ENCODE measurements around the gene FFAR3. TPM values are rescaled to one million over a fixed set of nuclear protein-coding genes. Genes with fewer than 3 reads are reported as not detected.

FFAR3 gene
- total and polyA plus RNA-seq, 4 donors = 0.33 TPM; not detected in 3

- Histone ChIP-seq H3K9me3 (ENCODE audit: control insufficient read depth in 4 of 4, low read length in 3 of 4) (no peaks in the 10 kb centered on the region), H3K36me3 (ENCODE audit: control insufficient read depth in 4 of 4, insufficient read depth in 3 of 4, low read depth in 1 of 4, low read length in 3 of 4) (no peaks in the 10 kb centered on the region), H3K9ac (ENCODE audit: low read depth in 1 of 2, low read length in 2 of 2) (no peak overlapping the region), H3K4me3 (ENCODE audit: low read depth in 1 of 3, low read length in 3 of 3) (no peak overlapping the region), H3K27me3 (ENCODE audit: control insufficient read depth in 4 of 4, insufficient read depth in 4 of 4, low read length in 3 of 4) (no peaks in the 10 kb centered on the region), H3K27ac (ENCODE audit: low read depth in 1 of 2, low read length in 2 of 2) (no peak overlapping the region), H3K4me1 (ENCODE audit: control insufficient read depth in 4 of 4, insufficient read depth in 4 of 4, low read length in 3 of 4) (peaks cover 0 to 8% (median under 1%) of the 10 kb centered on the region in 4 donors)
- WGBS = 62% methylated on average over 5 of the region's 5 CpGs
- TF ChIP-seq REST (IDR thresholded peaks at IDR 0.05) (no peak), HNF4A (conservative IDR thresholded peaks at IDR 0.05) (no peak), FOXA1 (IDR thresholded peaks at IDR 0.05) (no peak), ATF3 (IDR thresholded peaks at IDR 0.05) (no peak), SP1 (IDR thresholded peaks at IDR 0.05) (no peak), NR2F2 (IDR thresholded peaks at IDR 0.05) (no peak), RAD21 (IDR thresholded peaks at IDR 0.05) (no peak), CTCF (IDR thresholded peaks at IDR 0.05; ENCODE audit: low read depth, low read length, missing input control) (no peak), EGR1 (IDR thresholded peaks at IDR 0.05; ENCODE audit: low read depth in 2 of 2) (no peak), GABPA (IDR thresholded peaks at IDR 0.05 in 1 of 2, conservative IDR thresholded peaks at IDR 0.05 in 1 of 2) (no peak), TAF1 (conservative IDR thresholded peaks at IDR 0.05) (no peak), HNF4G (IDR thresholded peaks at IDR 0.05) (no peak)
- DNase-seq (ENCODE audit: low spot score) = no peak
Observed at GRCh38 chr19:35360880-35361420, 2.7 kb downstream of the FFAR3 start.

GRCh38 chr19:35362261-35363000 lies 4.2 kb downstream of the FFAR3 start:
- no peak for DNase-seq (ENCODE audit: low spot score)
- WGBS = 85% methylated on average over 14 of the region's 14 CpGs
- no peak overlapping the region for H3K27ac ChIP-seq (ENCODE audit: low read depth in 1 of 2, low read length in 2 of 2)
- TF ChIP-seq RAD21 (IDR thresholded peaks at IDR 0.05) (no peak), JUND (IDR thresholded peaks at IDR 0.05) (no peak), ATF3 (IDR thresholded peaks at IDR 0.05) (no peak), CTCF (IDR thresholded peaks at IDR 0.05; ENCODE audit: low read depth, low read length, missing input control) (no peak), YY1 (IDR thresholded peaks at IDR 0.05) (no peak), EGR1 (IDR thresholded peaks at IDR 0.05; ENCODE audit: low read depth in 2 of 2) (no peak), SP1 (IDR thresholded peaks at IDR 0.05) (no peak), MAX (IDR thresholded peaks at IDR 0.05) (no peak), TAF1 (conservative IDR thresholded peaks at IDR 0.05) (no peak), HNF4A (conservative IDR thresholded peaks at IDR 0.05) (no peak), FOXA1 (IDR thresholded peaks at IDR 0.05) (no peak), GABPA (IDR thresholded peaks at IDR 0.05 in 1 of 2, conservative IDR thresholded peaks at IDR 0.05 in 1 of 2) (no peak), RXRA (IDR thresholded peaks at IDR 0.05) (no peak), REST (IDR thresholded peaks at IDR 0.05) (no peak), NR2F2 (IDR thresholded peaks at IDR 0.05) (no peak)

More at GRCh38 chr19:35362261-35363000, 4.2 kb downstream of the FFAR3 start:
- Histone ChIP-seq H3K9me3 (ENCODE audit: control insufficient read depth in 4 of 4, low read length in 3 of 4) (no peaks in the 10 kb centered on the region), H3K4me1 (ENCODE audit: control insufficient read depth in 4 of 4, insufficient read depth in 4 of 4, low read length in 3 of 4) (peaks cover 0 to 6% (median 0%) of the 10 kb centered on the region in 4 donors), H3K27me3 (ENCODE audit: control insufficient read depth in 4 of 4, insufficient read depth in 4 of 4, low read length in 3 of 4) (no peaks in the 10 kb centered on the region), H3K9ac (ENCODE audit: low read depth in 1 of 2, low read length in 2 of 2) (no peak overlapping the region), H3K36me3 (ENCODE audit: control insufficient read depth in 4 of 4, insufficient read depth in 3 of 4, low read depth in 1 of 4, low read length in 3 of 4) (no peaks in the 10 kb centered on the region), H3K4me3 (ENCODE audit: low read depth in 1 of 3, low read length in 3 of 3) (no peak overlapping the region)
